HEK293 (cell line): Measurements from ENCODE around the gene VPS26B.

Source experiments
- CTCF ChIP-seq: fragments of 450-650 bp; formaldehyde crosslinking; IDR thresholded peaks from 2 replicates; pipeline ENCODE4 v1.5.1; 2016; ENCODE audit warnings: missing biosample characterization, missing genetic modification characterization
- ELK4 ChIP-seq: IDR thresholded peaks from 2 replicates; pipeline ENCODE4 v1.6.1; 2011; ENCODE audit warnings: mild to moderate bottlenecking, low read depth, low read length, borderline replicate concordance
- PRDM2 ChIP-seq: fragments of 450-650 bp; formaldehyde crosslinking; IDR thresholded peaks from 2 replicates; pipeline ENCODE4 v1.5.1; 2016; ENCODE audit warnings: missing biosample characterization, missing genetic modification characterization, borderline replicate concordance
- SCRT2 ChIP-seq: fragments of 450-650 bp; formaldehyde crosslinking; IDR thresholded peaks from 2 replicates; pipeline ENCODE4 v1.5.1; 2016; ENCODE audit warnings: missing biosample characterization, missing genetic modification characterization
- SP3 ChIP-seq: fragments of 450-650 bp; formaldehyde crosslinking; IDR thresholded peaks from 2 replicates; pipeline ENCODE4 v1.5.1; 2016; ENCODE audit warnings: missing biosample characterization, missing genetic modification characterization
- ZBTB20 ChIP-seq: fragments of 450-650 bp; formaldehyde crosslinking; IDR thresholded peaks from 2 replicates; pipeline ENCODE4 v1.5.1; 2016; ENCODE audit warnings: missing biosample characterization, missing genetic modification characterization
- ZNF114 ChIP-seq: fragments of 450-650 bp; formaldehyde crosslinking; IDR thresholded peaks from 2 replicates; pipeline ENCODE4 v1.5.0; 2017; ENCODE audit warnings: missing biosample characterization, missing genetic modification characterization
- ZNF211 ChIP-seq: fragments of 450-650 bp; formaldehyde crosslinking; IDR thresholded peaks from 2 replicates; pipeline ENCODE4 v1.5.1; 2016; ENCODE audit warnings: low read depth, missing biosample characterization, missing genetic modification characterization
- ZNF280D ChIP-seq: fragments of 450-650 bp; formaldehyde crosslinking; IDR thresholded peaks from 2 replicates; pipeline ENCODE4 v1.5.1; 2016; ENCODE audit warnings: missing biosample characterization, missing genetic modification characterization
- ZNF324 ChIP-seq: fragments of 450-650 bp; formaldehyde crosslinking; IDR thresholded peaks from 2 replicates; pipeline ENCODE4 v1.5.1; 2016; ENCODE audit warnings: missing biosample characterization, missing genetic modification characterization
- ZNF433 ChIP-seq: fragments of 450-650 bp; formaldehyde crosslinking; IDR thresholded peaks from 2 replicates; pipeline ENCODE4 v1.5.1; 2016; ENCODE audit warnings: missing biosample characterization, missing genetic modification characterization, low read depth
- ZNF549 ChIP-seq: fragments of 450-650 bp; IDR thresholded peaks from 2 replicates; pipeline ENCODE4 v1.5.1; 2018; ENCODE audit warnings: missing biosample characterization, missing genetic modification characterization, mild to moderate bottlenecking, inconsistent platforms, moderate library complexity
- ZNF692 ChIP-seq: fragments of 450-650 bp; formaldehyde crosslinking; IDR thresholded peaks from 2 replicates; pipeline ENCODE4 v1.5.1; 2016; ENCODE audit warnings: missing biosample characterization, missing genetic modification characterization

- TF ChIP-seq ZNF114 (tag by site-specific recombination), result no peak
- TF ChIP-seq PRDM2 (tag by site-specific recombination), result no peak
- no peak for TF ChIP-seq ZNF324
- no peak for TF ChIP-seq ZNF280D
- TF ChIP-seq ELK4, result no peak
- no peak for TF ChIP-seq ZNF433
- no peak for TF ChIP-seq SCRT2
- TF ChIP-seq CTCF (tag by site-specific recombination), result peak; percentile 44; the same call in 1 of the 2 replicates
- no peak for TF ChIP-seq ZNF692
- TF ChIP-seq ZNF549 (tag by site-specific recombination), result no peak
- no peak for TF ChIP-seq ZBTB20 (tag by site-specific recombination)
- no peak for TF ChIP-seq SP3 (tag by site-specific recombination)
- no peak for TF ChIP-seq ZNF211
Measured at GRCh38 chr11:134207538-134208239, 16.8 kb upstream of the VPS26B start.
